Mesendoderm (in vitro differentiated cells): ENCODE results near the gene SPRY4.
"Not testable (repeated sequence)": the region's sequence is repeated elsewhere in the genome, so short reads cannot be mapped to it uniquely, and the experiment has no call there.

Experiments
- DNase-seq: peaks from one replicate; pipeline ENCODE4 v3.0.0; 2013
- H2AK5ac ChIP-seq: 2 replicates; pipeline ENCODE4 v1.6.1; 2013; ENCODE audit warnings: low read length, inconsistent platforms
- H2BK120ac ChIP-seq: 2 replicates; pipeline ENCODE4 v1.6.1; 2013; ENCODE audit warnings: low read depth, mild to moderate bottlenecking, low read length, moderate library complexity, mixed read lengths
- H2BK15ac ChIP-seq: replicated peaks from 2 replicates; pipeline ENCODE4 v1.6.1; 2013; ENCODE audit warnings: low read depth, mild to moderate bottlenecking, moderate library complexity
- H2BK5ac ChIP-seq: 2 replicates; pipeline ENCODE4 v1.6.1; 2013; ENCODE audit warnings: low read length, inconsistent platforms
- H3K18ac ChIP-seq: 2 replicates; pipeline ENCODE4 v1.6.1; 2013; ENCODE audit warnings: mild to moderate bottlenecking, low read length, mixed read lengths
- H3K23ac ChIP-seq: one replicate; pipeline ENCODE4 v1.6.1; 2013; ENCODE audit warnings: low read length
- H3K27ac ChIP-seq: 2 replicates; pipeline ENCODE4 v1.5.1; 2013; ENCODE audit warnings: low read depth, mild to moderate bottlenecking, inconsistent platforms, low read length, moderate library complexity
- H3K27me3 ChIP-seq: 2 replicates; pipeline ENCODE4 v1.6.1; 2013; ENCODE audit warnings: low read length, control low read depth, mild to moderate bottlenecking, inconsistent platforms; ENCODE audit not compliant: insufficient read depth, poor library complexity
- H3K36me3 ChIP-seq: 2 replicates; pipeline ENCODE4 v1.6.1; 2013; ENCODE audit warnings: low read length, inconsistent platforms; ENCODE audit not compliant: control insufficient read depth, insufficient read depth
- H3K4ac ChIP-seq: one replicate; pipeline ENCODE4 v1.6.1; 2013; ENCODE audit warnings: low read depth, mild to moderate bottlenecking, low read length, moderate library complexity
- H3K4me1 ChIP-seq: 2 replicates; pipeline ENCODE4 v1.6.1; 2013; ENCODE audit warnings: low read depth, low read length, inconsistent platforms; ENCODE audit not compliant: control insufficient read depth
- H3K4me2 ChIP-seq: 2 replicates; pipeline ENCODE4 v1.6.1; 2013; ENCODE audit warnings: low read length
- H3K4me3 ChIP-seq: 2 replicates; pipeline ENCODE4 v1.5.1; 2013; ENCODE audit warnings: mild to moderate bottlenecking, low read length
- H3K56ac ChIP-seq: one replicate; pipeline ENCODE4 v1.6.1; 2013; ENCODE audit warnings: low read length
- H3K79me1 ChIP-seq: 2 replicates; pipeline ENCODE4 v1.6.1; 2013; ENCODE audit warnings: low read length, inconsistent platforms
- H3K79me2 ChIP-seq: 2 replicates; pipeline ENCODE4 v1.6.1; 2013; ENCODE audit warnings: mild to moderate bottlenecking, low read length; ENCODE audit not compliant: control insufficient read depth, insufficient read depth
- H3K9ac ChIP-seq: 2 replicates; pipeline ENCODE4 v1.6.1; 2013; ENCODE audit warnings: low read length, inconsistent platforms
- H4K5ac ChIP-seq: one replicate; pipeline ENCODE4 v1.6.1; 2013; ENCODE audit warnings: low read length
- H4K8ac ChIP-seq: one replicate; pipeline ENCODE4 v1.6.1; 2013; ENCODE audit warnings: low read depth, mild to moderate bottlenecking, control low read depth, low read length, moderate library complexity
- WGBS: extraction: QIAGEN DNeasy Blood & Tissue Kit; methylation state at CpG from one replicate; pipeline ENCODE4 v1.1.7; 2013; ENCODE audit warnings: low lambda C conversion rate, missing lambda C conversion rate; ENCODE audit not compliant: insufficient coverage; ENCODE audit errors: extremely low coverage; 5-methylcytosine and 5-hydroxymethylcytosine counted together

SPRY4 gene

GRCh38 chr5:142333749-142334148, 8.9 kb upstream of the SPRY4 start:
- not testable (repeated sequence) for H3K18ac ChIP-seq, H3K23ac ChIP-seq, H3K56ac ChIP-seq, H3K79me2 ChIP-seq, H2AK5ac ChIP-seq, H3K27me3 ChIP-seq, H3K9ac ChIP-seq, H2BK120ac ChIP-seq, DNase-seq, H3K36me3 ChIP-seq, H3K4ac ChIP-seq, H4K8ac ChIP-seq, H4K5ac ChIP-seq, H3K4me2 ChIP-seq, H2BK15ac ChIP-seq, H3K27ac ChIP-seq, H3K4me1 ChIP-seq, H3K79me1 ChIP-seq, H2BK5ac ChIP-seq, H3K4me3 ChIP-seq
- no CpG with 5 or more reads among the region's 2 CpGs for WGBS

DNA sequence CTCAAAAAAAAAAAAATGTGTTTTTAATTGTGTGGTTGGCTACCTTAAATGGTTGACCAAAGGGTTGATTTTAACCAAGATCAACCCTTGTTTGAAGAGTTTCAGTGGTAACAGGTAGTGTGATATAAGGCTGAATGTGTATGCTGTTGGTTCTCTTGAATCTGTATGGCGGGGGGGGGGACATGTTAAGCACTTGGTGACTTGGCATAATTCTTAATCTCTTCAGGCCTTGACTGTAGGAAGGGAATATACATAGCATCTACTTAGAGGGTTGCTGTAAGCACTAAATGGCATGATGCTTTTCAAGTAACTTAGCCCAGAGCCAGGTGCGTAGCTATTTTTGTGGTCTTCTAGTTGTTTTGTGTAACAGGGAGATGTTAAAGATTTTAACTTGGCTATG, 5.6 kb upstream of the SPRY4 start:
- no peaks in the 10 kb centered on the region for H3K27me3 ChIP-seq
- no peak for DNase-seq
- no peak overlapping the region for H4K5ac ChIP-seq
- H2BK15ac ChIP-seq: no peak overlapping the region
- no peak overlapping the region for H2AK5ac ChIP-seq
- H3K18ac ChIP-seq: no peak overlapping the region
- H3K9ac ChIP-seq: no peak overlapping the region
- H4K8ac ChIP-seq: no peak overlapping the region
- H3K23ac ChIP-seq: no peak overlapping the region
- WGBS: no CpG with 5 or more reads among the region's 2 CpGs
- peaks cover 6% of the 10 kb centered on the region for H3K79me1 ChIP-seq
- H3K4me1 ChIP-seq: peaks cover 10% of the 10 kb centered on the region
- H2BK5ac ChIP-seq: no peak overlapping the region
- peak overlapping the region; percentile 0 for H3K56ac ChIP-seq
- no peaks in the 10 kb centered on the region for H3K36me3 ChIP-seq
- H3K4me3 ChIP-seq: no peak overlapping the region
- peaks cover 6% of the 10 kb centered on the region for H3K79me2 ChIP-seq
- H3K27ac ChIP-seq: no peak overlapping the region
- no peak overlapping the region for H3K4me2 ChIP-seq
- no peak overlapping the region for H2BK120ac ChIP-seq
- no peak overlapping the region for H3K4ac ChIP-seq

- no peak overlapping the region for H3K23ac ChIP-seq
- H3K4me2 ChIP-seq: no peak overlapping the region
- no peak for DNase-seq
- no peak overlapping the region for H2BK5ac ChIP-seq
- no peak overlapping the region for H3K4me3 ChIP-seq
- no peaks in the 10 kb centered on the region for H3K36me3 ChIP-seq
- no CpG with 5 or more reads among the region's 6 CpGs for WGBS
- no peak overlapping the region for H3K4ac ChIP-seq
- H2AK5ac ChIP-seq: no peak overlapping the region
- no peak overlapping the region for H4K5ac ChIP-seq
- H2BK15ac ChIP-seq: no peak overlapping the region
- H3K9ac ChIP-seq: no peak overlapping the region
- peaks cover 6% of the 10 kb centered on the region for H3K79me1 ChIP-seq
- no peak overlapping the region for H4K8ac ChIP-seq
- peaks cover 10% of the 10 kb centered on the region for H3K4me1 ChIP-seq
- no peak overlapping the region for H3K56ac ChIP-seq
- no peak overlapping the region for H3K27ac ChIP-seq
- H3K79me2 ChIP-seq: peaks cover 6% of the 10 kb centered on the region
- no peak overlapping the region for H2BK120ac ChIP-seq
- peak overlapping the region; percentile 13 for H3K18ac ChIP-seq
- H3K27me3 ChIP-seq: no peaks in the 10 kb centered on the region
These were observed 5.2 kb upstream of the SPRY4 start for GRCh38 chr5:142330026-142330425.

GRCh38 chr5:142327111-142327842, 2.5 kb upstream of the SPRY4 start:
- peaks cover 4% of the 10 kb centered on the region for H3K36me3 ChIP-seq
- peak overlapping the region; percentile 90 for H4K8ac ChIP-seq
- peaks cover 6% of the 10 kb centered on the region for H3K79me1 ChIP-seq
- peak overlapping the region; percentile 42 for H2BK5ac ChIP-seq
- H3K56ac ChIP-seq: peak overlapping the region; percentile 85
- peak overlapping the region; percentile 46 for H2BK120ac ChIP-seq
- no peaks in the 10 kb centered on the region for H3K27me3 ChIP-seq
- H3K18ac ChIP-seq: peak overlapping the region; percentile 99
- no CpG with 5 or more reads among the region's 9 CpGs for WGBS
- H3K4ac ChIP-seq: peak overlapping the region; percentile 99
- H3K4me3 ChIP-seq: no peak overlapping the region
- peaks cover 6% of the 10 kb centered on the region for H3K4me1 ChIP-seq
- no peak overlapping the region for H2BK15ac ChIP-seq
- H3K27ac ChIP-seq: peak overlapping the region; percentile 100
- H3K9ac ChIP-seq: peak overlapping the region; percentile 73
- DNase-seq: peak; percentile 94
- peak overlapping the region; percentile 30 for H3K4me2 ChIP-seq
- no peak overlapping the region for H4K5ac ChIP-seq
- H3K79me2 ChIP-seq: peaks cover 31% of the 10 kb centered on the region
- H3K23ac ChIP-seq: no peak overlapping the region
- peak overlapping the region; percentile 31 for H2AK5ac ChIP-seq

GRCh38 chr5:142326480-142326938, 1.7 kb upstream of the SPRY4 start:
- H3K9ac ChIP-seq: peak overlapping the region; percentile 73
- H2AK5ac ChIP-seq: peak overlapping the region; percentile 4
- H2BK120ac ChIP-seq: peak overlapping the region; percentile 83
- H3K4me2 ChIP-seq: peak overlapping the region; percentile 4
- H3K27me3 ChIP-seq: no peaks in the 10 kb centered on the region
- peaks cover 3% of the 10 kb centered on the region for H3K79me1 ChIP-seq
- peak overlapping the region; percentile 18 for H4K5ac ChIP-seq
- peak overlapping the region; percentile 66 for H3K4me3 ChIP-seq
- peak overlapping the region; percentile 48 for H3K23ac ChIP-seq
- peak overlapping the region; percentile 85 for H3K56ac ChIP-seq
- H3K4me1 ChIP-seq: peaks cover 6% of the 10 kb centered on the region
- no peak for DNase-seq
- H3K18ac ChIP-seq: peak overlapping the region; percentile 99
- peaks cover 38% of the 10 kb centered on the region for H3K79me2 ChIP-seq
- H3K36me3 ChIP-seq: peaks cover 4% of the 10 kb centered on the region
- H2BK15ac ChIP-seq: no peak overlapping the region
- peak overlapping the region; percentile 22 for H2BK5ac ChIP-seq
- H4K8ac ChIP-seq: peak overlapping the region; percentile 90
- WGBS: no CpG with 5 or more reads among the region's 8 CpGs
- peak overlapping the region; percentile 100 for H3K27ac ChIP-seq
- H3K4ac ChIP-seq: peak overlapping the region; percentile 99
